Measurements from ENCODE around the gene SEH1L. TPM values are rescaled to one million over a fixed set of nuclear protein-coding genes. Genes with fewer than 3 reads are reported as not detected.

SEH1L gene
- total RNA-seq, 1 experiment from 2014 or later = 98.3 TPM

- Histone ChIP-seq H3K27me3 (ENCODE audit: insufficient read depth, low read depth) (no peaks in the 10 kb centered on the region; the same call in 1 of the 2 replicates), H3K9me3 (ENCODE audit: insufficient read depth, low read depth) (no peaks in the 10 kb centered on the region), H3K4me2 (no peak overlapping the region), H2AFZ (no peak overlapping the region), H3K4me1 (replicated peaks; ENCODE audit: insufficient read depth) (no peaks in the 10 kb centered on the region), H3K79me2 (ENCODE audit: low read depth) (no peaks in the 10 kb centered on the region), H3K4me3 (no peak overlapping the region), H3K9me2 (ENCODE audit: insufficient read depth) (no peaks in the 10 kb centered on the region), H3F3A (ENCODE audit: insufficient read depth, low read depth) (no peaks in the 10 kb centered on the region), H3K36me3 (ENCODE audit: low read depth) (no peaks in the 10 kb centered on the region), H3K27ac (no peak overlapping the region), H4K20me1 (ENCODE audit: insufficient read depth) (no peaks in the 10 kb centered on the region)
- TF ChIP-seq EZH2 (IDR thresholded peaks at IDR 0.05; ENCODE audit: low read depth) = no peak
- TF ChIP-seq CTCF (conservative IDR thresholded peaks at IDR 0.05) = no peak
- BruUV-seq (replicated peaks) = no TSS peak
- intact Hi-C loops (cut with micrococcal nuclease; ENCODE audit: unreplicated experiment) = no loop called here
- no peak for DNase-seq
- POLR2A ChIA-PET (ENCODE audit: unreplicated experiment) = no interaction called here
- CTCF ChIA-PET = no interaction called here
These were observed 41.7 kb upstream of the SEH1L start for GRCh38 chr18:12906119-12906518.

- Histone ChIP-seq H3K9me2 (ENCODE audit: insufficient read depth) (no peaks in the 10 kb centered on the region), H2AFZ (no peak overlapping the region), H3K36me3 (ENCODE audit: low read depth) (no peaks in the 10 kb centered on the region), H3K9me3 (ENCODE audit: insufficient read depth, low read depth) (no peaks in the 10 kb centered on the region), H3K27ac (no peak overlapping the region), H3F3A (ENCODE audit: insufficient read depth, low read depth) (no peaks in the 10 kb centered on the region), H3K4me2 (no peak overlapping the region), H4K20me1 (ENCODE audit: insufficient read depth) (no peaks in the 10 kb centered on the region), H3K4me3 (no peak overlapping the region), H3K79me2 (ENCODE audit: low read depth) (no peaks in the 10 kb centered on the region), H3K27me3 (ENCODE audit: insufficient read depth, low read depth) (no peaks in the 10 kb centered on the region; the same call in 1 of the 2 replicates), H3K4me1 (replicated peaks; ENCODE audit: insufficient read depth) (no peaks in the 10 kb centered on the region)
- ChIA-PET CTCF (no interaction called here), POLR2A (ENCODE audit: unreplicated experiment) (no interaction called here)
- TF ChIP-seq EZH2 (IDR thresholded peaks at IDR 0.05; ENCODE audit: low read depth) (no peak), CTCF (conservative IDR thresholded peaks at IDR 0.05) (no peak)
- BruUV-seq (replicated peaks) = no TSS peak
- intact Hi-C loops (cut with micrococcal nuclease; ENCODE audit: unreplicated experiment) = no loop called here
- DNase-seq = no peak
These were observed 41.0 kb upstream of the SEH1L start for GRCh38 chr18:12906773-12907172.

GRCh38 chr18:12907258-12907925 lies 40.4 kb upstream of the SEH1L start:
- Histone ChIP-seq H3F3A (ENCODE audit: insufficient read depth, low read depth) (no peaks in the 10 kb centered on the region), H3K4me1 (replicated peaks; ENCODE audit: insufficient read depth) (no peaks in the 10 kb centered on the region), H4K20me1 (ENCODE audit: insufficient read depth) (no peaks in the 10 kb centered on the region), H3K9me2 (ENCODE audit: insufficient read depth) (no peaks in the 10 kb centered on the region), H3K4me2 (no peak overlapping the region), H2AFZ (no peak overlapping the region), H3K4me3 (no peak overlapping the region), H3K36me3 (ENCODE audit: low read depth) (no peaks in the 10 kb centered on the region), H3K9me3 (ENCODE audit: insufficient read depth, low read depth) (no peaks in the 10 kb centered on the region), H3K27me3 (ENCODE audit: insufficient read depth, low read depth) (no peaks in the 10 kb centered on the region; the same call in 1 of the 2 replicates), H3K27ac (no peak overlapping the region), H3K79me2 (ENCODE audit: low read depth) (no peaks in the 10 kb centered on the region)
- DNase-seq = no peak
- TF ChIP-seq CTCF (conservative IDR thresholded peaks at IDR 0.05) (no peak), EZH2 (IDR thresholded peaks at IDR 0.05; ENCODE audit: low read depth) (no peak)
- intact Hi-C loops (cut with micrococcal nuclease; ENCODE audit: unreplicated experiment) = no loop called here
- no TSS peak for BruUV-seq (replicated peaks)
- CTCF ChIA-PET = no interaction called here
- POLR2A ChIA-PET (ENCODE audit: unreplicated experiment) = no interaction called here

Measured in PC-9 (cell line).